DND-41 (cell line): ENCODE measurements around the gene MFRP.

Source experiments
- EZH2 ChIP-seq: IDR thresholded peaks from 3 replicates; pipeline ENCODE4 v1.6.1; 2012; ENCODE audit warnings: borderline replicate concordance, low read depth, mild to moderate bottlenecking, moderate library complexity, low read length, inconsistent platforms; ENCODE audit not compliant: severe bottlenecking
- TF ChIP-seq, protein P1 (sequence below): IDR thresholded peaks from 2 replicates; pipeline ENCODE4 v1.5.1; 2012; ENCODE audit warnings: borderline replicate concordance, low read length, moderate library complexity, mild to moderate bottlenecking; ENCODE audit not compliant: poor library complexity, severe bottlenecking; ENCODE audit errors: extremely low read depth

DNA sequence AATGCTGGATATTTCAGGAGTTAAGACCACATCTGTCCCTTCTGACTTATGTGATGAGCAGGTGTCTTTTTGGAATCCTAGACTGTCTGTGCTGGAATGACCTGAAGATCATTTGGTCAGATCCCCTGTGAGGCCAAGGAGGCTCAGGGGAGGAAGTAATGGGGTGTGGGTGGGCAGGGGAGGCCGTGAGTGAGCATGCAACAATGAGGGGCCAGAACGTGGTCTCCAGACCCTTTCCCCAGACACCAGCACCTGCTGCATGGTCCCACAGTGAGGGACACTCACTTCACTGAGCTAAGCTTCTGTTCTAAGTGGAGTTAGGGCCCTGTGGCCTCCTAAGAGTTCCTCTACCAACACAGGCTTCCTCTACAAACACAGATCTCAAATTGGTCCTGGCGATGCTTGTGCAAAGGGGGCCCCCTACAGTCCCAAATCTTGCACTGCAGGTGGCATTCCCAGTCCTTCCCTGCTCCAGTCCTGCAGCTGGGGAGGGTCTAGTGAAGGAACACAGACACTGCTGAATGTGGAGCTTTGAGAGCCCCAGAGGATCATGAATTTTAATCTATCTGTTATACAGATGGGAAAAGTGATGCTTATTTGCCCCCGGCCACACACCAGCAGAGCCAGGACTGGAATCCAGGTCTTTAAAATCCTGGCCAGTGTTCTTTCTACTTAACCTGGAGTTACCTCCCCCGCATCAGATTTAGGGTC, 27.6 kb upstream of the MFRP start:
- TF ChIP-seq, protein P1, sequence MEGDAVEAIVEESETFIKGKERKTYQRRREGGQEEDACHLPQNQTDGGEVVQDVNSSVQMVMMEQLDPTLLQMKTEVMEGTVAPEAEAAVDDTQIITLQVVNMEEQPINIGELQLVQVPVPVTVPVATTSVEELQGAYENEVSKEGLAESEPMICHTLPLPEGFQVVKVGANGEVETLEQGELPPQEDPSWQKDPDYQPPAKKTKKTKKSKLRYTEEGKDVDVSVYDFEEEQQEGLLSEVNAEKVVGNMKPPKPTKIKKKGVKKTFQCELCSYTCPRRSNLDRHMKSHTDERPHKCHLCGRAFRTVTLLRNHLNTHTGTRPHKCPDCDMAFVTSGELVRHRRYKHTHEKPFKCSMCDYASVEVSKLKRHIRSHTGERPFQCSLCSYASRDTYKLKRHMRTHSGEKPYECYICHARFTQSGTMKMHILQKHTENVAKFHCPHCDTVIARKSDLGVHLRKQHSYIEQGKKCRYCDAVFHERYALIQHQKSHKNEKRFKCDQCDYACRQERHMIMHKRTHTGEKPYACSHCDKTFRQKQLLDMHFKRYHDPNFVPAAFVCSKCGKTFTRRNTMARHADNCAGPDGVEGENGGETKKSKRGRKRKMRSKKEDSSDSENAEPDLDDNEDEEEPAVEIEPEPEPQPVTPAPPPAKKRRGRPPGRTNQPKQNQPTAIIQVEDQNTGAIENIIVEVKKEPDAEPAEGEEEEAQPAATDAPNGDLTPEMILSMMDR = peak; percentile 81
- no peak for TF ChIP-seq EZH2
